AML-193 (cell line): ENCODE data around the gene PCSK5.
A peak's percentile ranks its signal among the peaks of the same experiment; 100 is the strongest.

Experiments
- DNase-seq, 2 experiments: peaks; one replicate each; lab custom pipeline; 2025; lab: John Stamatoyannopoulos, UW

Gene PCSK5

GRCh38 chr9:76082057-76082456, 191.6 kb downstream of the PCSK5 start:
- DNase-seq = no peak

DNA sequence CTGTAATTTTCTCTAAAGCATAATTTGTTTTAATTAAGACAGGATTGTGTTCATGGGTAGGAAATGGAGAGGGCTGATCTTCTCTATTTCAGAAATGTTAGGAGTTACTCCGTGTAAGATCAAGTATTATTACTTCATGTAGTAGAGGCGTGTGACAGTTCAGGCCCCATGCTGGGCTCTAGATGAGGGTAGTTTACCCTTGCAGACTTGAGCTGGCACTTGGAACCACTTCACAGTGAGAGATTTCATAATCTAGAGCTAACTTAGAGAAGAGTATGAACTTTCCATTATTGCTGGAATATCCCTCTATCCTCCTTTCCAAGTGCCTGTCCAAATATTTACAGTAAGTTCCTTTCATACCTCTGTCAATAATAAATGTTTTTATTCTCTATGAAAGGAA, 195.1 kb downstream of the PCSK5 start:
- no peak for DNase-seq

- DNase-seq = peak; percentile 68 to 69
Measured at GRCh38 chr9:76086539-76086938, 196.1 kb downstream of the PCSK5 start.

DNA sequence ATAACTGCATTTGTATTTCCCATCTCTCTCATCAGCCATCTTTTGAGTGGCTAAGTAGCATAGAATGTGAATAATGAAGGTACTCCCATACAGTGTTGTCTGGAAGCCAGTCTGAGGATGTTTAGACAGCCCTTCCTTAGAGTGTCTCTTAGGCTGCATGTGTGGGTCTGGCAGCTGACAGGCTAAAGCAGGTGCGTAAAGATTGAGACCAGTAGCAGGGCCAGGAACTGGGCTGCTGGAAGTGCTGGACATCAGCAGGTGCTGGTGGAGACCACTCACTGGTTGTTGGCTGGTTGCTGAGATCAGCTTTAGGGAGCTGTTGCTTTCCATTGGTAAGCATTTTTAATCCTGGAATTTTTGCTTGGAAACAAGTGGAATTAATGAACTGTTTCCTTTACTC, 197.5 kb downstream of the PCSK5 start:
- DNase-seq = no peak

- no peak for DNase-seq
Measured at GRCh38 chr9:76090330-76090729, 199.9 kb downstream of the PCSK5 start.

DNA sequence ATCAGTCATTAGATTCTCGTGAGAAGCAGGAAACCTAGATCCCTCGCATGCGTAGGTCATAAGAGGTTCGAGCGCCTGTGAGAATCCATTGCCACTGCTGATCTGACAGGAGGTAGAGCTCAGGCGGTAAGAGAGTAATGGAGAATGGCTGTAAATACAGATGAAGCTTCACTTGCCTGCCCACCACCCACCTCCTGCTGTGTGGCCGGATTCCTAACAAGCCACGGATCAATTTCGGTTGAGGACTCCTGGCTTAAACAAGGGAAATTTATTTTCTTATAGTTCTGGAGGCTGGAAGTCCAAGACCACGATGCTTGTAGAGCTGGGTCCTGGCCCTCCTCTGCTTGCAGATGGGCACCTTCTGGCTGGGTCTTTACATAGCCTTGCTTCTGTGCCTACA, 200.4 kb downstream of the PCSK5 start:
- DNase-seq = no peak

DNA sequence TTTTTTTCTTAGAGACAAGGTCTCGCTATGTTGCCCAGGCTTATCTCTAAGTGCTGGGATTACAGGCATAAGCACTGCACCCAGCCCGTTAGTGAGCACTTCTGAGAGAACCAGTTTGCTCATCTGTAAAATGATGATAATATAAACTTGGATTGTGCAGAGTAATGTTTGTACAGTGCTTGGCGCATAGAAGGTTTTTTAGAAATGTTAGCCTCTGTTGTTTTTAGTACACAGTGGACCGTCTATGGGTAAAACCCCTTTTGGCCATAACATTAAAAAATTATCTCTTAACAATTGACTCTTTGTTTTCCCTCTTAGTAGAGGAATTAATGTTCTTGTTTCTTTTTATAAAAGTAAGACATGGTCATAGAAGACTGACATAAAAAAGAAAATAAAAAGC, 202.1 kb downstream of the PCSK5 start:
- no peak for DNase-seq

DNA sequence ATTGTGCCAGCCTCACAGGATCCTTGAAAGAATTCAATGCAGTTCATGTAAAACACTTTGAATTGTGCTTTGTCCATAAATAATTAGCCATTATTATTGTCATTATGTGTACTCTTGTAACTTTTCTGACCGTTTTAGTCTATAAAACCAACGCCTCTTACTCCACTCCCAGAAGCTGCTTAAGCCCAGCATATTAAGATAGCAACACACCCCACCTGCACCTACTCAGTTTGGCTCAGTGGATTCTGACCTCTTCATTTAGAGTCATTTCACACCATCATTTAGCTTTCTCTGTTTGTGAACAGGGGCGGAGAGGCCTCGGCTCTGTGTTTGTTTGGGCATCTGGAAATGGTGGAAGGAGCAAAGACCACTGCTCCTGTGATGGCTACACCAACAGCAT, 205.1 kb downstream of the PCSK5 start:
- DNase-seq = no peak

- no peak for DNase-seq
Measured at GRCh38 chr9:76099516-76099915, 209.0 kb downstream of the PCSK5 start.

GRCh38 chr9:76101075-76101474, 210.6 kb downstream of the PCSK5 start:
- no peak for DNase-seq

- no peak for DNase-seq
Measured at GRCh38 chr9:76101491-76101890, 211.0 kb downstream of the PCSK5 start.

DNA sequence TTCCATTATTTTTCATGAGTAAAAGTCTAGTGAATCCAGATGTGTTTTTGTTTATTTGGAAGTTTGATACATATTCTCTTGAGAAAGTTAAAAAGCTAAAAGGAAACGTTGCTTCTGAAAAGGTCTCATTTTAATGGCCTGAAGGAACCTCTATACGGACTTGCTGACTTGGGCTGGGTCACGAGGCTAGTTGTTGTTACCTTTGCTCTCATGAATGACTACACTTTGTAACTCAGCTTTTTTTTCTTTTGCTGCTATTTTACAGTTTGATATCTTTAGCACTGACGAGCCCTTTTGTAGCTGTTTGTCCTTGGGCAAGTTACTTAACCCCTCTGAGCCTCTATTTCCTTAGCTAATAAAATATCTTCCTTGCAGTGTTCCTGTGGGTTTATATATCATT, 211.5 kb downstream of the PCSK5 start:
- no peak for DNase-seq

- DNase-seq = no peak
Measured at GRCh38 chr9:76103531-76104315, 213.2 kb downstream of the PCSK5 start.

DNA sequence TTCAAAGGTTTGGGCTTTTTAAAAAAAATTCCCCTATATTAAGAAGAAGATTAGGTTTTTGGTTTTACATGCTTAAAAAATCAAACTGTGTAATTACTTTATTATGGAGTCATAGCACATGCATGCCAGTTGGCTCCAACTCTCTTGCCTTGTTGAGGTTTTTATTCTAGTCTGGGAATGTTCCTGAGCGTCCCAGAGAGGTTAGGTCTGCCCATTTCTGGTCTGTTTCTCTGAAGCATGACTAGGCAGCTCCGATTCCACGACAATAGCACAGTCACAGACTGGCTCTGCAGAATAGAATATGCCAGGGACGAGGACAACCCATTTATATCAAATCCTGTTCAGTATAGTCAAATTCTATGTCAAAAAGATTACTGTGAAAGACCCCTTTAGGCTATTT, 217.0 kb downstream of the PCSK5 start:
- DNase-seq = no peak

DNA sequence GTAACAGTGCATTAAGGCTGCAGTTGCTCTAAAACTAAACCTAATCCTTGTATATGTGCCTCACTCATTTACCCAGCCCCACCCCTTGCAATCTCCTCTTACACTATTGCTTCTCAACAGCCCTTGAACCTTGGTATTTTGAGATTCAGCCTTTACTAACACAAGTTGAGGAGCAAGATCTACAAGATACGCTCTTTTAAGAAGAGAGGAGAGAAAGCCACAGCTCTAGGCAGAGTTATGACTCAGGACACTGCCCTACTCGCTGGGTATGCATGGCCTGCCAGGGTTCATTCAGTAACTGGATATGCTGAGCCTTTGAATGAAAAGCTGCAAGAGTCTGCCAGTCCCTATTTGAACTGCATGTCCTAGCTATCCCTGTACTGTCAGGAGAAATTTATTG, 219.5 kb downstream of the PCSK5 start:
- DNase-seq = no peak

DNA sequence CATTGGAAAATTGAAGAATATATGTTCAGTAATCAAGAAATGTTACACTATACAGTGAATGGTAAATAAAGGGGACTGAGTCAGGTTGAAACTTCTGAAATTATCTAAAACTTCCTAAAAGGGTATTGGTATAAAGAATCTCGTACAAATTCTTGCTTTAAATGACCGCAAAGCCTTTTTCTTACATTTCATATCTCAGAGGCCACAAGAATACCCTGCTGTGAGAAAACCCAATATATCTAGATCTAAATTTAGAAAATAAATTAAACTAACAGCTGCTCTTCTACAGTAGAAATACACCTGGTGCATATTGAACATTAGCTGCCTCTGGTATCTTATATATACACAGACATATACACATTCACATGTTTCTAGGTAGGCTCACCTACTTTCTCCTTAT, 221.7 kb downstream of the PCSK5 start:
- no peak for DNase-seq

DNA sequence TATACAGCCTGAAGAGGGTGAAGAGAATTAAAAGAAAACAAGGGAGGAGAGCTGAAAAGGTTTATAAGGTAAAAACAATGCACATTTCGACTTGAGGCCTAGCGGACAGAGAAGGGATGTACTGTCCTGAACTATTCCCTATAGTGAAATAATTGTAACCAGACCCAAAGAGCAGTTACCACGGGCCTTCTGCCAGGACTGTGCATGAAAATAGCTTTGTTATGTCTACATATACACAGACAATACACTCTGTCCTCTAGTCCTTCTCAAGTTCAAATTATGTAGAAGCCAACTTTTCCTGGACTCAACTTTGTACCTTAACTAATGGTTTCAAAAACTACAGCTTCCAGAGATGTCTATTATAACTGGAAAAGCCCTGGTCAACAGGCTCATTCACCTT, 223.7 kb downstream of the PCSK5 start:
- DNase-seq = no peak

DNA sequence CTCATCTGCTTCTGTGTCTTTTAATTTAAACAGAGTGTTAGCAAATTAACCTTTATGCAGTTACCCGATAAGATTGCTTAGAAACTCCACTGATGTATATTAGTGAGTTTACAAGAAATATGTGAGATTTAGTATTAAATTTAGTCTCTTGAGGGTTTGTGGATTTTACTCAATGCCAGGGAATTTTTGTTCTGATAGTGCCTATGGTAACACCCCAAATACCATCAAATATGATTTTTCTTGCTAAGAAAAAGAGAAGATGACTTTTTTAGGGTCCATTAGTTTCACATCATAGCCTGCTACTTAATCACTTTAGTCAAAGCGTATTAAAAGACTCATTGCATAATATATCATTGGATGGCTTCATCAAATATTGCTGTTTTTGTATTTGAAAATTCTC, 224.9 kb downstream of the PCSK5 start:
- no peak for DNase-seq

DNA sequence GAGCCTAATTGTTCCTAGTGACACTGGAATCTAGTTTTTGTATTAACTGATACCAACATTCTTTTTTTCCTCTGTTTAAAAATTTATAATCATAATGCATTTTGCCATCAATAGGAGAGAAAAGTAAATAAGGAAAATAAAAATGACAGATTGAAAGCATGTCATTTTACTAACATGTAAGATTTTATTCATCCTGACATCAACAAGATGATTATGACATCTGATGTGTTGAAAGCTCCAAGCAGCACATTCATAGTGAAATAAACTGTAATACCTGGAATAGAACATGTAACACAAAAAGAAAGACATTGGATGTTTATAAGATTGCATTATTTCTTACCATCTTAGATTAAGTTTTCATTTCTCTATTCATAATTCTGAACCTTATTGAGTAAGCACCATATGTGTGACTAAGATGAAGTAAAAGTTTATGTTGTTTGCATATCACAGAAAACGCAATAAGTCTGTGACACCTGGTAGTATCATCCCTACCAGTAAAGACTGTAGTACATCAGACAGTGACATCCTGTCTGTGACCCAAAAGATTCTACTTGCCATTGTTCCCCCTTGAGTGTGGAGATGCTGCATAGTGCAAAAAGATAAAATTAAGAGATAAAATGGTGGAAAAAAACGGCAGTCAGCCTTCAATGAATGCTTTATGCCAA, 225.6 kb downstream of the PCSK5 start:
- no peak for DNase-seq

DNA sequence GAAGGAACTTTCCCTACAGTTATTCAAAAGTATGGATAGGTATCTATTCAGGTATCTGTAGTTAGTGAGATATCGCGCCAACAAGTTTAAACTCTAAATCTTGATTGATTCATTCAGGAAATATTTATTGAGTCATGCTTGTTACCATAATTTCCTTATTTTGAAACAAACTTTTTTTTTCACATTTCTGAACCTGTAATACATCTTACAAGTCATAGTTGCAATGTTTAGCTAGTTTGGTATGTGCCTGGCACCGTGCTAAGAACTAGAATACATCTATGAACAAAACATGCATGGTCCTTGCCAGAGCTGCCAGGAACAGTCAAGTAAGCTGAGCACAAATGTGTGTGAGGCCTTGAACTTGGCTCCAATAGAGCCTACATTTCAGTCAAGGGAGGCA, 226.4 kb downstream of the PCSK5 start:
- no peak for DNase-seq

GRCh38 chr9:76127637-76128036, 237.2 kb downstream of the PCSK5 start:
- DNase-seq = no peak

DNA sequence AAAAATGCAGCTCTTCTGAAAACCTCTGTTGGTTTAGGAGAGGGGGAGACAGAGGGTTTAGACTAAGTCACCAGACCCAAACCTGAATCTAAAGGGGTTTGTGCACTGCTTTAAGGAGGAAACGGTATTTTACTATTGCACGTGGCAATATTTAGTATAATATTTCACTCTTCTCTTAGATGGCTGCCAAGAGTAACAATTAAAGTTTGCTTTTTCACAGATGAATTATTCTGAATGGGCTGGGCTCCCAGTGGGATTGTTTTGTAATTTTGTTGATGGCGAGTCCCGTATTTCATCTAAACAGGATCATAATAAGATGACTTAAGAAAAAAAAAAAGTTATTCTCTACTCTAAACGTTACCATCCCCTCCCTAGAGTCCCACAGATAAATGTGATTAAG, 245.4 kb downstream of the PCSK5 start:
- no peak for DNase-seq

- peak; percentile 58 to 64 for DNase-seq
Measured at GRCh38 chr9:76136986-76137385, 246.5 kb downstream of the PCSK5 start.

GRCh38 chr9:76137931-76138330, 247.5 kb downstream of the PCSK5 start:
- DNase-seq = no peak
